PFSK-1 (cell line): Measurements from ENCODE around the gene PXDN.

ENCODE experiments used
- FOXP2 ChIP-seq: optimal IDR thresholded peaks from 2 replicates; pipeline ENCODE3; 2011; ENCODE audit warnings: borderline replicate concordance, control low read depth, inconsistent platforms; ENCODE audit not compliant: insufficient read depth; ENCODE audit errors: extremely low read length, extremely low read depth
- POLR2AphosphoS5 ChIP-seq: IDR thresholded peaks from 2 replicates; pipeline ENCODE4 v1.6.1; 2012; ENCODE audit warnings: low read depth, mild to moderate bottlenecking, control low read depth, low read length, moderate library complexity
- SIN3A ChIP-seq: IDR thresholded peaks from 2 replicates; pipeline ENCODE4 v1.6.1; 2012; ENCODE audit warnings: mild to moderate bottlenecking, low read length, moderate library complexity, borderline replicate concordance; ENCODE audit not compliant: insufficient read depth
- TAF1 ChIP-seq: IDR thresholded peaks from 2 replicates; pipeline ENCODE4 v1.6.1; 2012; ENCODE audit warnings: low read length, control low read depth, borderline replicate concordance; ENCODE audit not compliant: insufficient read depth
- TF ChIP-seq, protein P1 (sequence below), 2 experiments: IDR thresholded peaks; 2 replicates each; pipeline versions ENCODE4 v1.6.1 to v1.8.0; 2011 to 2012; ENCODE audit warnings: low read depth in 2 of 2, low read length in 2 of 2, control low read depth in 1 of 2, inconsistent platforms in 1 of 2, mild to moderate bottlenecking in 1 of 2, moderate library complexity in 1 of 2; ENCODE audit not compliant: insufficient read depth in 1 of 2

Gene PXDN

DNA sequence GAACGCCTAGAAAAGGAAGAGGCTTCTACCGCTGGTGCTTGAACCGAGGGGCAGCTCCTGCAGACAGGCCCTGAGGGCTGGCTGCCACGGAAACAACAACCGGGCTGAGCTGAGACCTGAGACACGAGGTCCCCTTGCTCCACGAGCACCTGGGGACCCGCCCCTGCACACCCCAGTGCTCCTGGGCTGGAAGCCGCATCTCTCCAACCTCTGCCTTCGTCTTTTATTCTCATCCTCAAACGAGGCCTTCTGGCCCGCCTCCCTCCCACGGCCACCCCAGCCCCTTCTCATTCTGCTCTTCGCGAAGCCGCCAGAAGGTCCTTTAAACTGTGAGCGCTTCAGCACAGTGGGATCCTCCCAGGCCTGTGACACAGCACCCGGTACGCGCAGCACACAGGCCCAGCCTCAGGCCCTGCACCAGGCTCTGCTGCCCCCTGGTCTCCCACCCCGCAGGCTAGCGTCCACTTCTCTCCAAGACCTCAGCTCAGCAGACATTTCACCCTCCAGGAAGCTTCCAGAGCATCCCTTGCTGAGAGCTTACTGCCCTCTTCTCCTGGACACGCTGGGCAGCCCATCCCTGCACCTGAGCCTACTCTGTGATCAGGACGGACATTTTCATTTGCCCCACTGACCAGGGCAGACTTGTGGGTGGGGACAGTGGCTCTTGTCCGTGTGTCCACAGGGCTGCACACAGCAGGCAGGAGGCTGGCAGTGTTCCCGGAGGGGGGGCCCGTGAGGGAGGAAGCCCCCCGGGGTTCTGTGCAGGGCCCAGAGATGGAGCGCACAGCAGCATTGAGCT, 149.7 kb downstream of the PXDN start:
- TF ChIP-seq SIN3A (no peak), TAF1 (no peak), FOXP2 (no peak), POLR2AphosphoS5 (no peak)
- TF ChIP-seq, protein P1, sequence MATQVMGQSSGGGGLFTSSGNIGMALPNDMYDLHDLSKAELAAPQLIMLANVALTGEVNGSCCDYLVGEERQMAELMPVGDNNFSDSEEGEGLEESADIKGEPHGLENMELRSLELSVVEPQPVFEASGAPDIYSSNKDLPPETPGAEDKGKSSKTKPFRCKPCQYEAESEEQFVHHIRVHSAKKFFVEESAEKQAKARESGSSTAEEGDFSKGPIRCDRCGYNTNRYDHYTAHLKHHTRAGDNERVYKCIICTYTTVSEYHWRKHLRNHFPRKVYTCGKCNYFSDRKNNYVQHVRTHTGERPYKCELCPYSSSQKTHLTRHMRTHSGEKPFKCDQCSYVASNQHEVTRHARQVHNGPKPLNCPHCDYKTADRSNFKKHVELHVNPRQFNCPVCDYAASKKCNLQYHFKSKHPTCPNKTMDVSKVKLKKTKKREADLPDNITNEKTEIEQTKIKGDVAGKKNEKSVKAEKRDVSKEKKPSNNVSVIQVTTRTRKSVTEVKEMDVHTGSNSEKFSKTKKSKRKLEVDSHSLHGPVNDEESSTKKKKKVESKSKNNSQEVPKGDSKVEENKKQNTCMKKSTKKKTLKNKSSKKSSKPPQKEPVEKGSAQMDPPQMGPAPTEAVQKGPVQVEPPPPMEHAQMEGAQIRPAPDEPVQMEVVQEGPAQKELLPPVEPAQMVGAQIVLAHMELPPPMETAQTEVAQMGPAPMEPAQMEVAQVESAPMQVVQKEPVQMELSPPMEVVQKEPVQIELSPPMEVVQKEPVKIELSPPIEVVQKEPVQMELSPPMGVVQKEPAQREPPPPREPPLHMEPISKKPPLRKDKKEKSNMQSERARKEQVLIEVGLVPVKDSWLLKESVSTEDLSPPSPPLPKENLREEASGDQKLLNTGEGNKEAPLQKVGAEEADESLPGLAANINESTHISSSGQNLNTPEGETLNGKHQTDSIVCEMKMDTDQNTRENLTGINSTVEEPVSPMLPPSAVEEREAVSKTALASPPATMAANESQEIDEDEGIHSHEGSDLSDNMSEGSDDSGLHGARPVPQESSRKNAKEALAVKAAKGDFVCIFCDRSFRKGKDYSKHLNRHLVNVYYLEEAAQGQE (IDR thresholded peaks at IDR 0.05; ENCODE audit: insufficient read depth in 1 of 2, low read depth in 2 of 2, low read length in 2 of 2) = no peak

DNA sequence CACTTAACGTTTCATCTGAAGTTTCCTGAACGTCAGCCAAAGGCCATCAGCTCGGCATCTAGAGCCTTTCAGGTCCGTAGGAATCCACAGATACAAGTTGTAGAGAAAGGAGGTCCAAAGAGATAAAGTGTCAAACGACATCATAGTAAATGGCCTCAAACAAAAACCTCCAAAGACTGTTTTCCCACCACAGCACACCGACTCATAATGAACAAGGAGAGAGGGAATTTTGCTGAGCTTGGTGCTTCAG, 150.3 kb downstream of the PXDN start:
- no peak for TF ChIP-seq FOXP2
- no peak for TF ChIP-seq TAF1
- TF ChIP-seq, protein P1 (IDR thresholded peaks at IDR 0.05; ENCODE audit: insufficient read depth in 1 of 2, low read depth in 2 of 2, low read length in 2 of 2) = no peak
- TF ChIP-seq SIN3A = no peak
- no peak for TF ChIP-seq POLR2AphosphoS5

DNA sequence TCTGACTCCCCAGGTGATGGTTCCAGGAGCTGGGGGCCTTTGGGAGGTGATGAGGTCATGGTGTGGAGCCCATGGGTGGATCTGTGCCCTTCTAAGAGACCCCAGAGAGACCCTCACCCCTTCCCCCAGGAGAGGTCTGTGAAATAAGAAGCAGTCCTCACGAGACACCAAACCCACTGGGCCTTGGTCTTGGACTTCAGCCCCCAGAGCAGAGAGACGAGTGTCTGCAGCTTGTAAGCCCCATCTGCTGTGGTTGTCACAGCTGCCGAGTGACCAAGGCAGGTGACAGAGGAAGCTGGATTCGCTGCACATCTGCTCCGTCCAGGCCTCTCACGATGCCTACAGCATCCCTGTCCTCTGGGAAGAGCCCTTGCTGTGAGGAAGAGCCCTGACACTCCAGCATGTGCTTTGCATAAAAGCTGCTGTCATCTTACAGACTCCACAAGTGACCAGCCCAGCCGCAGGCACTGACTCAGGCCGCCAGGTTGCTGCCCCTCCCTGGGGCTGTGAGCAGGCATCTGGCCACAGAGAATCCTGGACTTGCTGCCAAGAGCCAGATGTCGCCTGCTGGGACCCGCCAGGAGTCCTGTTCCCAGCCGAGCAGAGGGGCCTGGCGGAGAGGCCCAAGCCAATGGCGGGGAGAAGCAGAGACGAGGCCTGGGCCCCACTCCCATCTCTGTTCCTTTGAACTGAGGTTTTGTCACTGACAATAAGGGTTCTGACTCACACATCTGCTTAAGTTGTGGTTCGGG, 150.8 kb downstream of the PXDN start:
- TF ChIP-seq SIN3A = peak; percentile 81; the same call in 1 of the 2 replicates
- no peak for TF ChIP-seq POLR2AphosphoS5

DNA sequence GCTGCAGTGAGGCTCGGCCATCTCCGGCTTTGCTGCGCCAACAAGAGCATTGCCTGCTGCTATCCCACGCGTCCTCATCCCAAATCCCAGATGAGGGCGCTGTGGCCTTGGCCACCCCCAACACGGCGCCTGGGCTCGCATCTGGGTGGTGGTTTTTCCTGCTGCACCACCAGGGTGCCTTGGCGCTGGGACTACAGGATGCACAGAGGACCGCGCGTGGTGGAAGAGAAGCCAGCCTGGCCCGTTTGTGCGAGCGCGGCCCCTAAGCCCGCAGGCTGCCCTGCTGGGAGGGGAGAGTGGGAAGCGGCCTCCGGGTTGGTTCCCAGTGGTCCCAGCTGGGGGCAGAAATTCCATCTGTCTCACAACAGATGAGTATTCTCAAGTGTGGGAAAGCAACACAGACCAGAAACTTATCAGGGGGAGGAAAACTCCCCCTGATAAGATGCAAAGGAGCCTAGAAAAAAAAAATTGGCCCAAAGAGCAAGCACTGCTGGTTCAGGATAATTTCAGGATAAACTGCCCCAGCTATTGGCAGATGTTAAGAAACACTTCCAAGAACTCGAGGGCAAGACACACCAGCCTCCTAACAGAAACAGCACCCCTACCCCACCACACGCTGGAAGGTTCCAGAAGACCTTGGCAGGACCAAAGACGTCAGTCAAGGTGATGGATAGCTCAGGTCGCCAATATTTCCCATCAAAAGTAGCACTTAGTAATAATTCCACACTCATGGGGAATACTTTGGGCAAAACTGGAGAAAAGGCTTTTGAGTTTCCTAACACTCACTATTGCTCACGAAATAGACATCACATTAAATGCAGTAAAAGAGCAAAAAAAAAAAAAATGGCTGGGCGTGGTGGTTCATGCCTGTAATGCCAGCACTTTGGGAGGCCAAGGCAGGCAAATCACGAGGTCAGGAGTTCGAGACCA, 152.1 kb downstream of the PXDN start:
- TF ChIP-seq TAF1 (no peak), FOXP2 (no peak), SIN3A (no peak), POLR2AphosphoS5 (no peak)
- TF ChIP-seq, protein P1 (IDR thresholded peaks at IDR 0.05; ENCODE audit: insufficient read depth in 1 of 2, low read depth in 2 of 2, low read length in 2 of 2) = no peak

DNA sequence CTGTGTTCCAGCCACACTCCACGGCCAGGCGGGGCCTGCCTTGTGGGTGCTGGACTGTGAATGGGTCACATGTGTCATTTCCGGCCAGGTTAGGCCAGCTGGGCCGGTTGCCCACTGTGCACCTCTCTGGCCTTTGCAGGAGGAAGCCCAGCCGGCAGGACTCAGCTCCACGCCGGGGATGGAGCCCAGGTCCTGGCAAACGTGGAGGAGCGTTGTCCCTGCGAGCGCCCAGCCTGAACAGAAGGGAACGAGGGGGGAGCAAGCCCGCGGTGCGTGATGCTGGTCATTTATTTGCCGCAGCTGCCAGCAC, 152.9 kb downstream of the PXDN start:
- TF ChIP-seq POLR2AphosphoS5 (no peak), FOXP2 (no peak), SIN3A (no peak), TAF1 (no peak)
- TF ChIP-seq, protein P1 (IDR thresholded peaks at IDR 0.05; ENCODE audit: insufficient read depth in 1 of 2, low read depth in 2 of 2, low read length in 2 of 2) = no peak
